ENCODE measurements around the gene TSEN15. TPM values are rescaled to one million over a fixed set of nuclear protein-coding genes. Genes with fewer than 3 reads are reported as not detected.

TSEN15 gene
- total and polyA plus RNA-seq, 2 of the 8 experiments (the other 6 are each of a cell fraction or from before 2014, with no cell fraction given): 23.4 to 31.4 TPM

- Histone ChIP-seq H3K23ac (ENCODE audit: insufficient read length) (no peak overlapping the region), H3K56ac (replicated peaks; ENCODE audit: insufficient read length, low read depth, low read length) (no peak overlapping the region), H2BK20ac (ENCODE audit: low read length) (no peak overlapping the region), H3K4ac (replicated peaks; ENCODE audit: insufficient read length, low read depth, low read length) (no peak overlapping the region), H4K91ac (replicated peaks; ENCODE audit: insufficient read length, low read length) (no peak overlapping the region), H4K8ac (ENCODE audit: extremely low read depth, insufficient read depth, low read length) (no peak overlapping the region), H3K36me3 (ENCODE audit: control insufficient read depth in 2 of 4, insufficient read depth in 4 of 4, low read length in 3 of 4) (no peaks in the 10 kb centered on the region), H2BK12ac (ENCODE audit: low read depth, low read length) (no peak overlapping the region), H4K20me1 (replicated peaks in 1 of 2; ENCODE audit: control insufficient read depth in 1 of 2, insufficient read depth in 2 of 2, low read length in 2 of 2) (no peaks in the 10 kb centered on the region), H2BK5ac (ENCODE audit: low read depth, low read length) (no peak overlapping the region), H3K79me2 (ENCODE audit: control insufficient read depth in 1 of 2, insufficient read depth in 2 of 2, low read length in 2 of 2) (no peaks in the 10 kb centered on the region), H2BK120ac (replicated peaks; ENCODE audit: low read depth, low read length) (no peak overlapping the region), H2AFZ (ENCODE audit: low read length) (no peak overlapping the region), H3K4me2 (ENCODE audit: insufficient read depth in 1 of 2, low read depth in 2 of 2, low read length in 2 of 2) (no peak overlapping the region), H3K79me1 (ENCODE audit: low read depth, low read length) (no peaks in the 10 kb centered on the region), H4K5ac (ENCODE audit: insufficient read length, low read depth, low read length) (no peak overlapping the region), H3K14ac (ENCODE audit: insufficient read length) (no peak overlapping the region), H3K27me3 (replicated peaks in 1 of 4; ENCODE audit: control insufficient read depth in 3 of 4, extremely low read depth in 1 of 4, insufficient read depth in 3 of 4, low read length in 3 of 4) (no peaks in the 10 kb centered on the region), H3K27ac (ENCODE audit: low read depth, low read length) (no peak overlapping the region), H3K9ac (replicated peaks in 1 of 4; ENCODE audit: extremely low read depth in 1 of 4, low read depth in 3 of 4, low read length in 3 of 4) (no peak overlapping the region), H2AK5ac (ENCODE audit: low read depth, low read length) (no peak overlapping the region), H3K23me2 (ENCODE audit: low read depth, low read length) (peaks cover 8% of the 10 kb centered on the region; the same call in 1 of the 2 replicates), H3K18ac (ENCODE audit: extremely low read depth, low read length) (no peak overlapping the region), H3K9me3 (ENCODE audit: insufficient read depth in 2 of 2, low read depth in 1 of 2, low read length in 1 of 2) (no peaks in the 10 kb centered on the region), H3K4me3 (ENCODE audit: extremely low read depth in 1 of 4, insufficient read depth in 2 of 4, low read depth in 3 of 4, low read length in 4 of 4) (no peak overlapping the region), H3K4me1 (replicated peaks in 1 of 4; ENCODE audit: control insufficient read depth in 3 of 4, insufficient read depth in 4 of 4, low read length in 3 of 4) (no peaks in the 10 kb centered on the region), H2BK15ac (ENCODE audit: low read length) (no peak overlapping the region)
- CTCF ChIA-PET (ENCODE audit: partially characterized antibody): no interaction called here
- TF ChIP-seq RAD21 (IDR thresholded peaks at IDR 0.05 in 1 of 2, conservative IDR thresholded peaks at IDR 0.05 in 1 of 2; ENCODE audit: low read depth in 2 of 2, low read length in 2 of 2) (no peak), TBP (IDR thresholded peaks at IDR 0.05; ENCODE audit: low read depth, low read length) (no peak), EGR1 (IDR thresholded peaks at IDR 0.05; ENCODE audit: borderline replicate concordance, low read depth, low read length) (no peak), SP2 (IDR thresholded peaks at IDR 0.05; ENCODE audit: low read length) (no peak), GTF2F1 (IDR thresholded peaks at IDR 0.05; ENCODE audit: borderline replicate concordance, low read depth, low read length) (no peak), BACH1 (IDR thresholded peaks at IDR 0.05; ENCODE audit: low read length) (no peak), KDM5A (IDR thresholded peaks at IDR 0.05; ENCODE audit: low read length) (no peak), SAP30 (IDR thresholded peaks at IDR 0.05; ENCODE audit: insufficient read depth, insufficient replicate concordance, low read length) (no peak), RFX5 (IDR thresholded peaks at IDR 0.05; ENCODE audit: borderline replicate concordance, low read depth, low read length) (no peak), TAF1 (IDR thresholded peaks at IDR 0.05; ENCODE audit: low read depth, low read length) (no peak)
- TF ChIP-seq, protein P1, sequence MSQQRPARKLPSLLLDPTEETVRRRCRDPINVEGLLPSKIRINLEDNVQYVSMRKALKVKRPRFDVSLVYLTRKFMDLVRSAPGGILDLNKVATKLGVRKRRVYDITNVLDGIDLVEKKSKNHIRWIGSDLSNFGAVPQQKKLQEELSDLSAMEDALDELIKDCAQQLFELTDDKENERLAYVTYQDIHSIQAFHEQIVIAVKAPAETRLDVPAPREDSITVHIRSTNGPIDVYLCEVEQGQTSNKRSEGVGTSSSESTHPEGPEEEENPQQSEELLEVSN (IDR thresholded peaks at IDR 0.05): no peak
- POLR2A ChIA-PET (ENCODE audit: partially characterized antibody): interaction anchor here (0.5 kb wide), 1 partner anchor 274 kb away, joined by 3 read pairs; no protein-coding TSS in a partner anchor
- FAIRE-seq: no peak
- no peak for DNase-seq (ENCODE audit: low read depth in 1 of 2, low spot score in 2 of 2)
- 78% methylated on average over 2 of the region's 2 CpGs; no CpG with 5 or more reads in 1 of the 2 experiments for WGBS, 2 experiments (ENCODE audit: extremely low coverage in 1 of 2, insufficient coverage in 1 of 2, insufficient read length in 1 of 2, insufficient replicate concordance in 2 of 2, low coverage in 1 of 2, low lambda C conversion rate in 2 of 2, missing lambda C conversion rate in 1 of 2)
Observed at GRCh38 chr1:184112176-184112948, 60.8 kb downstream of the TSEN15 start.

Data from H1 (cell line).